Measurements from ENCODE around the gene STRADA. TPM values are rescaled to one million over a fixed set of nuclear protein-coding genes. Genes with fewer than 3 reads are reported as not detected.

STRADA gene
- polyA plus RNA-seq, 4 donors: 35.9 to 80.8 (median 54.7) TPM

DNA sequence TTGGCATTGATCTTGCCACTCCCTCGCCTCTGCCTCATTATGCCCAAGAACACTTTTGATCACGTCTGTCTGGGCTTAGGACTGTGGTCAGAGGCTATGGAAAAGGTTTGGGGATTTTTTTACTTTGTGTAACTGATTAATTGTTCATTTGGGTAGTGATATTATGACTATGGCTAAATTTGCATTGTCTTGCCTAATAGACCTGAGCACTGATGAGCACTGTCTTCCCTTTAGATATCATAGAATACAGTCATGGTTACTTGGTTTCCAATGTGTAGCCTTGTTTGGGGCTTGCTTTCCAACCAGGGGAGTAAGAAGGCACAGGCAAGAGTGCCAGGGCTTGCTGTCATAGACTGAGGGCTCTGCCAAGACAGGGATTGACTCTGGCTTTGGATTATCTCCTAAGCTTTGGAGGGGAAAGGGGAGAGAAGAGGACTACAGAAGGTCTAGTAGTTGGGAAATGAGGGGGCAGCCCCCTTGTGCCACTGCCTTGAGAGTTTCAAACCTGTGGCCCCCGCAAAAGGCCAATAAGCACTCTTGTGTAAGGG, 55.4 kb downstream of the STRADA start:
- DNase-seq (ENCODE audit: low read depth in 4 of 4, low spot score in 2 of 4): no peak

GRCh38 chr17:63685578-63685977, 56.0 kb downstream of the STRADA start:
- DNase-seq (ENCODE audit: low read depth in 4 of 4, low spot score in 2 of 4): no peak

GRCh38 chr17:63685041-63685440, 56.6 kb downstream of the STRADA start:
- no peak for DNase-seq (ENCODE audit: low read depth in 4 of 4, low spot score in 2 of 4)

- DNase-seq (ENCODE audit: low read depth in 4 of 4, low spot score in 2 of 4): no peak
These were observed 58.6 kb downstream of the STRADA start for GRCh38 chr17:63682981-63683380.

DNA sequence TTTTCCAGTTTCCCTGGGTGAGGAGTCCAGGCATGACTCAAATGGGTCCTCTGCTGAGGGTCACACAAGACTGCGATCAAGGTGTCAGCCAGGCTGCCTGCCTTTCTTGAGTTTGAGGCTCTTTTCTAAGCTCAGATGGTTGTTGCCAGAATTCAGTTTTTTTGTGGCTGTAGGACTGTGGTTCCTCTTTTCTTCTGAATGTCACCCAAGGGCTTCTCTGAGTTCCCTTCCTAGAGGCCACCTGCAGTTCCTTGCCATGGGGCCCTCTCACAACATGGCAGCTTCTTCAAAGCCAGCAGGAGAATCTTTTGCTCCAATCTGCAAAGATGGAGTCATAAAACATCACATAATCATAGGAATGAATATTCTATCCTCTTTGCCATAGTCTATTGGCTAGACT, 59.2 kb downstream of the STRADA start:
- no peak for DNase-seq (ENCODE audit: low read depth in 4 of 4, low spot score in 2 of 4)

DNA sequence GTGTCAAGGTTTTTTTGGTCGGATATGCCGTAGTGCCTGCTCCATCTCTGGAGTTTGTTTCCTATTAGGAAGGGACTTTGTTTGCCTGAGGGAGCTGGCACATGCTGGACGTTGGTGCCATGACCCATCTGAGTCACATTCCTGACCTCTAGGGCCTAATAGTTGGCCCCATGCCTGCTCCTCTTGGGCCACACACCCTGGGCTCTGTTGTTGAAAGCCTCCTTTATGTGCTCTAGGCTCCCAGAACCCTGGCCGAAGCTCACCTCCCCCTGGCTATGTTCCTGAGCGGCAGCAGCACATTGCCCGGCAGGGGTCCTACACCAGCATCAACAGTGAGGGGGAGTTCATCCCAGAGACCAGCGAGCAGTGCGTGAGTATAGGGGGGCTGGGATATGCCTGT, 60.1 kb downstream of the STRADA start:
- DNase-seq (ENCODE audit: low read depth in 4 of 4, low spot score in 2 of 4): no peak

GRCh38 chr17:63680700-63681099, 60.9 kb downstream of the STRADA start:
- no peak for DNase-seq (ENCODE audit: low read depth in 4 of 4, low spot score in 2 of 4)

DNA sequence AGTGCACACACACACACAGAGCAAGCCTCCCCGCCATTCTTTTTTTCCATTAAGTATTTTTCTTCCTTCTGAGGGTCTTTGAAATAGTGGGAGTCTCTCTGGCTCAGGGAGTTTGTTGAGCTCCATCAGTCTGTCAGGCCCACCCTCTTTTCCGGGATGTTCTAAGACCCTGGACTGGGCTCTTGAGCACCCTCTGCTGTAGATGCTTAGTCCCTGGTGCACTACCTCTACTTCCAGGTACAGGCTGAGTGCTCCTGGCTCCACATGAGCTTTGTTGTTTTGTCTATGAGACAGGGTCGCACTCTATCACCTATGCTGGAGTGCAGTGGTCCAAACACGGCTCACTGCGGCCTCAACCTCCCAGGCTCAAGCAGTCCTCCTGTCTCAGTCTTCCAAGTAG, 62.4 kb downstream of the STRADA start:
- no peak for DNase-seq (ENCODE audit: low read depth in 4 of 4, low spot score in 2 of 4)

- no peak for DNase-seq (ENCODE audit: low read depth in 4 of 4, low spot score in 2 of 4)
These were observed 65.0 kb downstream of the STRADA start for GRCh38 chr17:63676584-63676983.

DNA sequence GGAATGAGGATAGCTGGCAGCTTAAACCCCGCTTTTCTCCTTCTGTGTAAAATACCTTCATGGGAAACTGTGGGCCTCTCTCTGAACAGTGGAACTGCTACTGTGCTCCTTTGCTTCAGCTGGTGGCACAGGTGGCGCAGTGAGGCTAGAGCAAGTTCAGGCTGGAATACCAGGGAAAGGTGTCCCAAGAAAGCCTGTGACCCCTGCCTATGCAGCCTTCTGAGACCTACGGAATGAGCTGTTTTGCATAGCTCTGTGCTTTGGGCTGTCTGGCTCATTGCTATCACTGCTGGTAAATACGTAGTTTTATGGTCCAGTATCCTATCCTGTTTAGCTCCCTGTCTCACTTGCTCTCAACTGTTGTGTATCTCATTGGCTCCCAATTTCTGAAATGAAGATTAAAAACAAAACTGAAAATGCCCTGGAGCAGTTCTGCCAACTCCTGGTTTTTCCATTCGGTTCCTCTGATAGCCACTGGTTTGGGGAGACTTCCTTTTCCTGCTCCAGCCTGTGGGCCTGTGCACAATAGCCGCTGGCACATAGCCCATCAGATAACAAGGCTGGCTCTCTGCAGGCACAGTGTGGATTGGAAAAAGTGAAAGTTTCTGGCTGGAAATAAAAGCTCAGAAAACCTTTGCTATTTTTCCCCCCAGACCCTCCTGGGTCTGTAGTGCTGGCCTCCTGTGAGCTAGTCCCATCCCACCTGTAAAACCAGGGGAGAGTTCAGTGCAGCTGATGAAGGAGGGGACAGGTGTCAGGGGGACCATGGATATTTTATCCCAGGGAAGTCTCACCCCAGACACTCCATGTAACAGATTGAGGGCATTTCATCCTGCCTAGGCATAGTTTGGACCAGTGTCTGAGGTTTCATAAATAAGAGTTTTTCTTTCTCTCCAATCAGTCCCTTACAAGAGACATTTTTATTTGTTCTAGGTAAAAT, 65.7 kb downstream of the STRADA start:
- DNase-seq (ENCODE audit: low read depth in 4 of 4, low spot score in 2 of 4): peak in 1 of 4 donors; percentile 37

DNA sequence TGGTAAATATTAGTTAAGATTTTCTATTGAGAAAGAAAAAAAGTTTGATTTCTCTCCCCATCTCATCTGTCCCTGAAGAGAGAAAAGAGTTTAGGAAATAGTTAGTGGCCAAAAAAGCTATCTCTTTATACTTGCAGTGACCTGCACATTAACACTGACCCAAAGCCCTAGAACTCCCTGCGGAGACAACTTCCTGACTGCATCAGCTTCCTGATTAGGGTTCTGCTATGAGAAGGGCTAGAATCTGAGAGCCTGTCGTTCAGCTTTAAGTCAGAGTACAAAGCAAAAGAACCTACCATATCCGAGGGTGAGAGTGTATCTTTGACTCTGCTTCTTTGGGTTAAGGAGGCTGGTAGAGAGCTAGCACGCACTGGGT, 66.4 kb downstream of the STRADA start:
- DNase-seq (ENCODE audit: low read depth in 4 of 4, low spot score in 2 of 4): no peak

DNA sequence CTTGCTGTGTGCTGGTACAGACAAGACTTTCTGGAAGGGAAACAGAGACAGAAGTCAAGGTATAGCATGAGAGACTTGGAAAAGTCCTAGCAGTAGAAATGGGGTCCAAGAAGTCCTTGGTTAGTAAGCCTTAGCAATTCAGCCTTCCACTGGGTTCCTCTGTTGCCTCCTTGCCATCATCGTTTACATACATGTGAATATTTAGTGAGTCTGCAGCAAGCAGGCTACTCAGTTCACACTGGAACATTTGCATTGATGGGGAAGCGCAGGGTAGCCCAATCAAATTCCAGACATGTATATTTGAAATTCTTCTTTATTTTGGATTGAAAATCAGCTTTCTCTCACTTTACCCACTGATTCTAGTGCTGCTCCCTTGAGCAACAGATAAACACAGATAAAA, 68.7 kb downstream of the STRADA start:
- no peak for DNase-seq (ENCODE audit: low read depth in 4 of 4, low spot score in 2 of 4)

GRCh38 chr17:63665527-63666214, 75.9 kb downstream of the STRADA start:
- no peak for DNase-seq (ENCODE audit: low read depth in 4 of 4, low spot score in 2 of 4)

GRCh38 chr17:63659850-63660249, 81.7 kb downstream of the STRADA start:
- no peak for DNase-seq (ENCODE audit: low read depth in 4 of 4, low spot score in 2 of 4)

GRCh38 chr17:63658366-63658765, 83.2 kb downstream of the STRADA start:
- DNase-seq (ENCODE audit: low read depth in 4 of 4, low spot score in 2 of 4): no peak

DNA sequence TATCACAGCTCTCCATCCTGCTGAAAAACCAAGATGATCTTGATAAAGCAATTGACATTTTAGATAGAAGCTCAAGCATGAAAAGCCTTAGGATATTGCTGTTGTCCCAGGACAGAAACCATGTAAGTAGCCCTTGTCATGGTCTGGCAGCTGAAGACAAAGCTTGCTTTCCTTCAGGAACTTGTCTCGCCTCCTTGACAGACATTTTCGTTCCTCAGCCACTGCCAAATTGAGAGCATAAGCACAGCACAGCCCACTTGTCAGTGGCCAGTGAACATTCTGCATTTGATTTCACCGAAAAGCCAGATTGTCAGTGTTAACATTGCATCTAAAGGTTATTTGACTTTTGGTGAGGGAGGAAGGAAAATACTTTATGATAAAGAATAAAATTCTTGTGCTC, 83.8 kb downstream of the STRADA start:
- no peak for DNase-seq (ENCODE audit: low read depth in 4 of 4, low spot score in 2 of 4)

DNA sequence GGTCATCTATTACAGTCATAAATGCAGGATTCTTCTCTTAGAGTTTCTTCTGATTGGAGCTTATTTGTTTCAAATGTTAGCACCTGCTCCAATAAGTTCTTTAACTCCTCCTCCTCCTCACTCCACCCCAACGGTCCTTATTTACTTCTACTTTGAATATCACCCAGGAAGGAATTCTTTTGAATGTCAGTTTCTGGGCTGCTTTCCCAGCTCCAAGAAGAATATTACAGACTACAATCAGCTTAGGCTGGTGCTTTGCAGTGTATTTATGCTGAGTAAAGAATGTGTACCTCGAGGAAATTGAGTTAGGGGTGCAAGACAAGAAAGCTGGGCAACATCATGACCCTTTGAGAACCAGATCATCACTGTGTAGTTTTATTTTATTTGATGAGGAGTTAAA, 88.5 kb downstream of the STRADA start:
- DNase-seq (ENCODE audit: low read depth in 4 of 4, low spot score in 2 of 4): no peak

Other genes starting within 250 kb of the STRADA start
- gene KCNH6, start 218.4 kb downstream of the STRADA start, polyA plus RNA-seq (ENCODE audit: insufficient read length in 4 of 4): 1 to 10 TPM; 1.4 to 2.7 (median 1.8) TPM
- gene DCAF7, start 191.3 kb downstream of the STRADA start, polyA plus RNA-seq (ENCODE audit: insufficient read length in 4 of 4): 100 to 1,000 TPM; 101 to 116 (median 111) TPM
- gene TACO1, start 140.9 kb downstream of the STRADA start, polyA plus RNA-seq (ENCODE audit: insufficient read length in 4 of 4): 10 to 100 TPM; 26.7 to 30.9 (median 28.4) TPM
- 10 to 100 TPM; 27.5 to 34.9 (median 31.3) TPM for gene MAP3K3, start 119.4 kb downstream of the STRADA start, polyA plus RNA-seq (ENCODE audit: insufficient read length in 4 of 4)
- 10 to 100 TPM; 21.9 to 40.3 (median 31.8) TPM for gene LIMD2, start 41.7 kb downstream of the STRADA start, polyA plus RNA-seq (ENCODE audit: insufficient read length in 4 of 4)
- gene CCDC47, start 31.8 kb upstream of the STRADA start, polyA plus RNA-seq (ENCODE audit: insufficient read length in 4 of 4): 100 to 1,000 TPM in 3 of 4 donors, 10 to 100 TPM in 1; 86.9 to 126 (median 108) TPM
- gene DDX42, start 32.4 kb upstream of the STRADA start, polyA plus RNA-seq (ENCODE audit: insufficient read length in 4 of 4): 100 to 1,000 TPM; 125 to 212 (median 183) TPM
- 100 to 1,000 TPM; 156 to 190 (median 181) TPM for gene PSMC5, start 85.6 kb upstream of the STRADA start, polyA plus RNA-seq (ENCODE audit: insufficient read length in 4 of 4)
- gene FTSJ3, start 85.9 kb upstream of the STRADA start, polyA plus RNA-seq (ENCODE audit: insufficient read length in 4 of 4): 10 to 100 TPM; 59.9 to 92.1 (median 62.6) TPM
- 10 to 100 TPM; 55.0 to 63.8 (median 57.8) TPM for gene SMARCD2, start 100.9 kb upstream of the STRADA start, polyA plus RNA-seq (ENCODE audit: insufficient read length in 4 of 4)
- gene CSH2, start 131.9 kb upstream of the STRADA start, polyA plus RNA-seq (ENCODE audit: insufficient read length in 4 of 4): under 1 TPM in 2 of 4 donors, not detected in 2; 0.61 to 0.82 TPM
- not detected for gene GH2, start 140.1 kb upstream of the STRADA start, polyA plus RNA-seq (ENCODE audit: insufficient read length in 4 of 4)
- 1 to 10 TPM in 1 of 4 donors, under 1 TPM in 1, not detected in 2; 0.55 to 1.8 TPM for gene CSH1, start 154.8 kb upstream of the STRADA start, polyA plus RNA-seq (ENCODE audit: insufficient read length in 4 of 4)
- not detected for gene CSHL1, start 169.5 kb upstream of the STRADA start, polyA plus RNA-seq (ENCODE audit: insufficient read length in 4 of 4)
- not detected for gene GH1, start 177.0 kb upstream of the STRADA start, polyA plus RNA-seq (ENCODE audit: insufficient read length in 4 of 4)
- 1 to 10 TPM; 1.8 to 3.0 (median 2.9) TPM for gene CD79B, start 190.5 kb upstream of the STRADA start, polyA plus RNA-seq (ENCODE audit: insufficient read length in 4 of 4)
- 1 to 10 TPM in 3 of 4 donors, under 1 TPM in 1; 0.99 to 1.3 (median 1.2) TPM for gene SCN4A, start 231.1 kb upstream of the STRADA start, polyA plus RNA-seq (ENCODE audit: insufficient read length in 4 of 4)